GM10847 (cell line): ENCODE results near the gene PLCH1.

Experiments used
- POLR2A ChIP-seq: IDR thresholded peaks from 2 replicates; pipeline ENCODE4 v1.6.1; 2011; ENCODE audit not compliant: insufficient read length; ENCODE audit errors: extremely low read depth

Gene PLCH1

DNA sequence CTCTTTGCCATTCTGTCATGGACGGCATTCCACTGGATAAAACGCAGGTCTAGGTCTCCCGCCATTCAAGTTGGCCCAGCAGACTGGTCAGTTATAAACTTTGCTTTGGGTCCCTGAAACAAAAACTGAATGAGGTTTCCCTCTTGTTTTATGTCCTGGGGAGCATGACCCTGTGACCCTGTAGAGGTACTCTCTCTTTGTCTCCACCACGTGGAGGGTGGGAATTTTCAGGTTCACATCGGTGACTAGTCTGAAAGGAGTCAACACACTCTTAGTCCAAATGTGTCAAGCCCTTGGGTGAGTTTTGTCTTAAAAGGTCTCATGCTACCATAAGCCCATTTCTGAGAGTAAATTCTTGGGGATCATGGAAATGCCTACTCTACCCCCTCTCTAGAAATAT lies 139.9 kb downstream of the PLCH1 start:
- no peak for TF ChIP-seq POLR2A

DNA sequence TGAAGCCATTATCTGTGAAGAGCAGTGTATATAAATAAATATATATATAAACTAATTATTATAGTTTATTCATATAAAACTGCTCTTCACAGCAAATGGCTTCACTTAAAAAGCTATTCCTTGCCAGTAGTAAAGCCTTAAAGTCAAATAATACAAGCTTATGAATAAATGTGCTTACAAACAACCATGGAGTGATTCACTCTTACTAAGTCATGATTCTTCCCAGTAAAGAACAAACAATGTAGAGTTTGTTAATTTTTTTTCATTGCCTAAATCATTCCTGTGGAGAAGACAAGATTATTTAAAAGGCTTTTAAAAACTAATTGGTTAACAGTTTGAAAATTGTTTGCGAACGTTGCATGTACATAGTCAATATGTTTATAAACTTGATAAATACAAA lies 140.7 kb downstream of the PLCH1 start:
- no peak for TF ChIP-seq POLR2A

DNA sequence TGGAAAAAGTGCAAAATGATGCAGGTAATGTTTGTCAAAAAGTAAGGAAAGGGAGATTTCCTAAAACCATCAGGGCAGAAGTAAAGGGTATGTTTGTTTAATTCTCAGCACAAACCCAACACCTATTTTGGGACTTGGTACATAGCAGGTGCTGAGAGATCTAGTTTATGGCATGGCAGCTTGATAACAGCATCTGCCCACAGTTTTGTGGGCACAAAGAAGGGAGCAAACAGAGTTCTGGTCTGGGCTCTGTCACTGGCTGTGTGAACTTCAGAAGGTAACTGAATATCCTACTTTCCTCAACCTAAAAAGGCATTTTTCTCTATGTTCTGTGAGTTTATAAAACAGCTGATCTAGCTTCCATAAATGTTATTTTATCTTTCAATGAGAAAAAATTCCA lies 141.6 kb downstream of the PLCH1 start:
- no peak for TF ChIP-seq POLR2A

DNA sequence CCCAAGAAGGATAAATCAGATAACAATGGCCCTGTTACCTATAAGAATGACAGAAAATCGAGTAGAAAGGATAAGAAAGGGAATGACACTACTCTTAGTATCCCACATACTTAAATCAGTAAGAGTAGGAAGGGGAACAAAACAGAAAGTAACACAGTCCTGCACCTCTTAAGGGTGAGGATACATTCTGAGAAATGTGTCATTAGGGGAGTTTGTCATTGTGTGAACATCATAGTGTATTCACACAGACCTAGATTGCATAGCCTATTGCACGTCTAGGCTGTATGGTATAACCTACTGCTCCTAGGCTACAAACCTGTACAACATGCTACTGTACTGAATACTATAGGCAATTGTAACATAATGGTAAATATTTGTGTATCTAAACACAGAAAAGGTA lies 142.6 kb downstream of the PLCH1 start:
- no peak for TF ChIP-seq POLR2A

DNA sequence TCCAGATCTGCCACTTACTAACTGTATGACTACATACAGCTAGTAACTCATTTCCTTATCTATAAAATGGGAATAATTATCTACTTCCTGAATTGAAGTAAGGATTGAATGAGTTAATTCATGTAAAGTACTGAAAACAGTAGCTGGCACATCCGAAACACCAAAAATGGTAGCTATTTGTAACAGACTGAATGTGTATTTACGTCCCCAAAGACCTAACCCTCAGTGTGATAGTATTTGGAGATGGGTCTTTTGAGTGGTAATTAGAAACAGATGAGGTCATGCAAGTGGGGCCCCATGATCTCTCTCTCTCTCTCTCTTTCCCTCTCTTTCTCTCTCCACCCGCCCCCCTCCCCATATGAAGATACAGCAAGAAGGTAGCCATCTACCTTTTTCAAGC lies 146.2 kb downstream of the PLCH1 start:
- no peak for TF ChIP-seq POLR2A

DNA sequence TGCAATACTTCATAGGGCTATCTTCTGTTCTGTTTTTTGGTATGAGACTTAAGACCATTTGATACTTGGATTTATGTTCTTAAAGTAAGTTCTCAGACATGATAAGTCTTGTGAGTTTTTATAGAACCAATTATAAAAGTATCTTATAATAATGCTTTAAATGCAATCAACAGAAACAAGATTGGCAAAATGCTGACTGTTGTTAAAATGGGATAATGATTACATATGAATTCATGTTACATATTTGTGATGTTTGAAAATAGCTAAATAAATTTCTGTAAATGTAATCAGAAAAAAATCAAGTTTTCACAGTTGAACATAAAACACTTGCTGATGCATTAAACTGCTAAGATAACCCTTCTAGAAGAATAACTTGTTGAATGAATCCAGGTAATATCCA lies 148.3 kb downstream of the PLCH1 start:
- no peak for TF ChIP-seq POLR2A

DNA sequence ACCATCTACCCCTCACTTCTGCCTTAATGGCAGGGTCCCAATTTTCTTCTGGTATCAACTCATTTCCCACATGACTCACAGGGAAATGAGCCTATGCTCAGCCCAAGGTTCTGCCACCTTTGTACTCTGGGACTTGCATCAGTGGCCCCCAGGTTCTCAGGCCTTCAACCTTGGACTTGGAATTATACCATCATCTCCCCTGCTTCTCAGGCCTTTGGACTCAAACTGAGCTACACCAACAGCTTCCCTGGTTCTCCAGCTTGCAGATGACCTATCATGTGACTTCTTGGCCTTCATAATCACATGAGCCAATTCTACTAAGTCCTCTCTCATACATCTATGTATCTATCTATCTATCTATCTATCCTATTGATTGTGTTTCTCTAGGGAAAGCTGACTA lies 149.5 kb downstream of the PLCH1 start:
- TF ChIP-seq POLR2A, result no peak

DNA sequence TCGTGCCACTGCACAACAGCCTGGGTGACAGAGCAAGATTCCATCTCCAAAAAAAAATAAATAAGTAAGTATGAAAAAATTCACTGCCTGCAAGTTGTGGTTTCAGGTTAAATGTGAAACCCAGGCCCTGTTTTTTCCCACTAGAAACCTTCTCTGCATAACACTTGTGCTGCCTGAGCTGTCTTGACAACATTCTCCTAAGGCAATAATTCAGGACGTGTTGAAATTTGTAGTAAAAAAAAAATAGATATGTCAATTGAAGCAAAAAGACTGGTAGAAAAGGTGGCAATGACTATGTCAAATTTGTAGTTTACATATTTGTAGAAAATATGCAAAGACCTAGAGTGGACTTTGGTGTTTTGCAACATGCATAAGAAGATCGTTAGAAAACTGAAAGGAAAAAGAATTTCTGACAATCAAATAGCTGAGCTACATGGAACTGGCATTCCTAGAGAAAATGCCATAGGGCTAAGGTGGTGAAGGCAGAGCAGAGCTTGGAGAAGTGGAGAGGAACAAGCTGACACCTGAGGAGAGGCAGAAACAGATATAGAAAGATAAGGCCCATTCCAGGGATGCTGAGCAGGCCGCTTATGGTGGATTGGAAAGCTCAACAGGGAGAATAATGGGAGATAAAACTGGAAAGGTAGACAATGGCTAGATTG lies 150.2 kb downstream of the PLCH1 start:
- no peak for TF ChIP-seq POLR2A

DNA sequence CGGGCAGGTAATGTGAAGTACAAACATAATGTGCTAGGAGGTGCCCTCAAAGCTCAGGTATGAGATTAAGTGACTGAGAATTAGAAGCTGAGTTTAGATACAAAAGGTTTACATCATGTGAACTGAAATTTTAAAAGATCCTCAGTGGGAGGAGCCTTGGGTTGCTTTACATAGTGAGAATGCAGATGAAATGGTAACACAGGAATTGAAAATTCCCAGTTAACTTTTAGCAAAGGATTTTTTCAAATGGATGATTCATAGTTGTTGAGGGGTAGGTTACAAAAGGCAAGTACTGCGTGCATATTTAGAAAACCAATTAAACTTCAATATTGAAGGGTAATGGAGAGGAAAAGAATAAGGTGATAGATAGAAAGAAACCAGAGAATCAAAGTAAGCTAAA lies 157.3 kb downstream of the PLCH1 start:
- no peak for TF ChIP-seq POLR2A

DNA sequence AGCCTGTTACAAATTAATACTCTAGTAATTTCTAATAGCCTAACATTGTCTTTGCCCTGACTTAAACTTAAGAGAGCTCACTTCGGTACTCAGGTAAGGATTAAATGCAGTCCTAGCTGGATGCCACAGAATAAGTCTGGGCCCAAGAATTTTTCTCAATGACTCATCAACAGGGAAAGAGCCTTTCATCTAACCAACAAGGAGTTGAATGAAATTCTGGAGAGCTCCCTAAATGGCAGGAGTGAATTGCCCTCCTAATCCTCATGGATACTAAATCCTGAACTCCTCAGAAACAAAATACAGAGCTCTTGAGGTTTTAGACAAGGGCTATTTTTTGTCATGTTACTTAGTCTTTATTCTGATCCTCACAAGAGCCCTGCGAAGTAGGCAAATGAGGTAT lies 159.5 kb downstream of the PLCH1 start:
- TF ChIP-seq POLR2A, result no peak

DNA sequence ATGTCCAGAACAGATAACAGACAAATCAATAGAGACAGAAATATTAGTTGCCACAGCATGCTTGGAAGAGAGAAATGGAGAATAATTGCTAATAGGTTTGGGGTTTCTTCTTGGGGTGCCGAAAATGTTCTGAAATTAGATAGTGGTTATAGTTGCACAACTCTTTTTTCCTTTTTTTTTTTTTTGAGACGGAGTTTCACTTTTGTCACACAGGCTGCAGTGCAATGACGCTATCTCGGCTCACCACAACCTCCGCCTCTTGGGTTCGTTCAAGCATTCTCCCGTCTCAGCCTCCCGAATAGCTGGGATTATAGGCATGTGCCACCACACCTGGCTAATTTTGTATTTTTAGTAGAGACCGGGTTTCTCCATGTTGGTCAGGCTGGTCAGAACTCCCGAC lies 163.3 kb downstream of the PLCH1 start:
- no peak for TF ChIP-seq POLR2A

DNA sequence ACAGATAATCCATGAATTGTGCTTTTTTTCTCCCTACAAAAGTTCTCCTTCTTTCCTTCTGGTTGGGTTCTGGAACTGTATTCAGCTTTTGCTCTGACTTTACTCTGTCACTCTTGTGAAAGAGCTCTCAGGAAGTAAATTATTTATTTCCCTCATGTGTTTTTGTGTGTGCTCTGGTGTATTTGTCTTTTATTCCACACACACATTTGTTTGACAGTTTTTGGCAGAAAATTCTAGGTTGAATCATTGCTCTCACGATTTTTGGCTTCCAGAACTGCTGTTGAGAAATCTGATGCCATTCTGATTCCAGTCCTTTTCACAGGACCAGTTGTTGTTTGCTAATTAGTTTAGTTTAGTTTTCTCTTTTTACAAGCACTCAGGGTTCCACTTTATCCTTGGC lies 172.8 kb downstream of the PLCH1 start:
- TF ChIP-seq POLR2A, result no peak

DNA sequence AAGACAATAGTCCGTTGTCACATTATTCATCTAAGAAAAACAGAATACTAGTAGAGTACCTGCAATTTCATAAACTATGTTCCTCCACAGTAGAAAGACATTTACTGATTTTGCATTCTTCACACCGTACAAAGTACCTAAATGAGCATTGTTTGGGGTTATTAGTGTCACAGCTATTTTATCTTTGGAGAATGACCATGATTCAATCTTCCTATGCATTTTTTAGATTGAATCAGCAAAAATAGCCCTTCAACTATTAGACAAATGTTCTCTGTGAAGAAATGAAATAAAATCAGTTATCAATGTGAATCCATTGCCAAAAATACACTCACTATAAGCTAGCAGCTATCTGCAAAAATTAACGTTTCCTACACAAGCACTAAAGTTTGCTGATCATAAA lies 176.6 kb downstream of the PLCH1 start:
- no peak for TF ChIP-seq POLR2A

DNA sequence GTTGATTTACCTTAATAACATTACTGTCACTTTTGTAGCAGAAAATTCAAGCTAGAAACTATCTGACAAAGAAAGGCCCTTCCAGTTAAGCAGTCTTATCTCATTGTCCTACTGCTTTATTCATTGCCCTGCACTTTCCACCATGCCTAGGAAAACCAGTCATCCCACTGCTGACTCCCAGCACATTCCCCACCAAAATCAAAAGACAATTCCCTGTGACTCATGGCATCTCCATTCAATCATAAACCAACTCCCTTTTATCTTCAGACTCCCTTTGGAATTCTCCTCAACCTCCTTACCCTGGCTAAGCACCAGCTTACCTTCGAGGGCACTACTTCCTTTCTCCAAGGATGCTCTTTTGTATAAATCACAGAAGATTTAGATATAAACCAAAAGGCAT lies 184.3 kb downstream of the PLCH1 start:
- TF ChIP-seq POLR2A, result no peak

DNA sequence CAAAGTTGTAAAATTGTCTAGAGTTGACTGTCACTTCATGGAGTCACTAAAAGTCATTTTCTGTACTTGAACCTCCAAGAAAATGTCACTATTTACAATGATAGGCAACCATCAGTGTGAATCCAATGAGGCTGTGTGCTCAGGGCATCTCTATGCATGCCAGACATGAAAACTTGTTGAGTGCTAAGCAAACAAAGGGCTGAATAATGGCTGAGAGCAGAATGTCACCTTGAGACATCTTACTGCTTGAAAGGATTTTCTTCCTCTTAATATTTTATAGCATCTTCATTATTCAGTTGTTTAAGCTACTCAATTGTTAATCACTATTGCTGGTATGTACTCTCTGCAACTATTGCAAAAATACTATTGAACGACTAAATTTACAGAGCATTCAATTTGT lies 184.7 kb downstream of the PLCH1 start:
- no peak for TF ChIP-seq POLR2A

DNA sequence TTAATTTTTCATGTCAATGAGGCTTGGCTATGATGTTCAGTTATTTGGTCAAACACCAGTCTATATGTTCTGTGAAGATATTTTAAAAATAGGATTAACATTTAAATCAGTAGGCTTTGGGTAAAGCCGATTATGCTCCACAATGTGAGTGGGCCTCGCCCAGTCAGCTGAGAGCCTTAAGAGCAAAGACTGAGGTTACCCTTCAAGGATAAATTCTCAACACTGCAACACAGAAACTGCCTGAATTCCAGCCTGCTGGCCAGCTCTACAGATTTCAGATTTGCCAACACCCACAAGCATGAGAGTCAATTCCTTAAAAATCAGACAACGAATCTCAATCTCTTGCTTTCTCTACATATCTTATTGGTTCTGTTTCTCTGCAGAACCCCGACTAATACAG lies 188.3 kb downstream of the PLCH1 start:
- TF ChIP-seq POLR2A, result no peak

DNA sequence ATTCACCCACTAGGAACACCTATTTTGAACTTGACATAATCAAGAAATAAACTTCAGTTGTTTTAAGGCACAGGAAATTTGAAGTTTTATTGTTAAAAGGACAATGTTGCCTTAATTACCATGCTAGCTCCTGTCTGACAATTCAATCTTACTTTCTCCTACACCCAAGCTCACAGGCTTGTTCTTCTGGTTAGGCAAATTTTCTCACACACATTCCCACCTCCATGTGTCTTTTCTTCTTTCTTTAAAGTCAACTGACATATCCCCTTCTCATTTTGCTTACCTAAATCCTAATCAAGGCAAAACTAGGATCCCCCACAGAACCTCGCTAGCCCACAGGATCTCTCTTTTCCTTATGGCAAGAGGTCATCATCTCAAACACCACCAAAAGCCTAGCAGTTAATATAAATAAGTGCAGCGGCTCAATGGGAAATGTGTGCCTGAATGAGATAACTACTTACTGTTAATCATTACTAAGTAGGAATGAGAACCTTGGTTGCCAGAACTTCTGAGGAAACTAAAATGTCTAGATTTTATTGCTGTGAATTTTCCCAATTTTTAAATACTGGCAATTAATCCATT lies 189.3 kb downstream of the PLCH1 start:
- TF ChIP-seq POLR2A, result no peak
